PC-3 (cell line): ENCODE results near the gene BCKDHA. TPM values are rescaled to one million over a fixed set of nuclear protein-coding genes. Genes with fewer than 3 reads are reported as not detected.

Experiments
- ATAC-seq: fragments of 200-7000 bp; cut with Tn5 transposase; 2 replicates; pipeline ENCODE4 v1.9.1; 2020; ENCODE audit warnings: mild to moderate bottlenecking, moderate library complexity
- BruUV-seq: library from RNA; stranded (reverse); fragments of 400-500 nt; replicated peaks from 2 replicates; lab custom pipeline; 2021; lab: Mats Ljungman, UMichigan
- CTCF ChIA-PET: fragments of 300-600 bp; sonication (Branson Sonifier 250); formaldehyde crosslinking; loops from one replicate; lab custom pipeline; 2022; ENCODE audit warnings: antibody characterized with exemption; lab: Charles Lee
- POLR2A ChIA-PET: fragments of 300-600 bp; sonication (Branson Sonifier 250); formaldehyde crosslinking; loops from one replicate; lab custom pipeline; 2022; ENCODE audit warnings: antibody characterized with exemption; ENCODE audit not compliant: unreplicated experiment; lab: Charles Lee
- DNase-seq: peaks from one replicate; pipeline ENCODE4 v3.0.0-alpha.2; 2015
- H2AFZ ChIP-seq: fragments of 300-600 bp; sonication (generic); 2 replicates; pipeline ENCODE4 v1.6.0; 2016; ENCODE audit warnings: antibody characterized with exemption, low read length
- H3F3A ChIP-seq: fragments of 300-600 bp; sonication (generic); one replicate; pipeline ENCODE4 v1.6.0; 2017; ENCODE audit warnings: antibody characterized with exemption, low read length, control low read depth, mild to moderate bottlenecking; ENCODE audit not compliant: unreplicated experiment
- H3K27ac ChIP-seq: fragments of 300-600 bp; sonication (generic); 2 replicates; pipeline ENCODE4 v1.5.1; 2016; ENCODE audit warnings: mild to moderate bottlenecking, low read length
- H3K27me3 ChIP-seq: fragments of 300-600 bp; sonication (generic); 2 replicates; pipeline ENCODE4 v1.6.1; 2016; ENCODE audit warnings: low read length, mixed read lengths
- H3K36me3 ChIP-seq: fragments of 300-600 bp; sonication (generic); 2 replicates; pipeline ENCODE4 v1.6.1; 2016; ENCODE audit warnings: low read depth, mixed run types, low read length, mixed read lengths
- H3K4me1 ChIP-seq: fragments of 300-600 bp; sonication (generic); 2 replicates; pipeline ENCODE4 v1.5.1; 2016; ENCODE audit warnings: low read length; ENCODE audit not compliant: insufficient read depth
- H3K4me2 ChIP-seq: fragments of 300-600 bp; sonication (generic); 2 replicates; pipeline ENCODE4 v1.6.0; 2016; ENCODE audit warnings: low read length
- H3K4me3 ChIP-seq: fragments of 300-600 bp; sonication (generic); 2 replicates; pipeline ENCODE4 v1.5.1; 2016; ENCODE audit warnings: mild to moderate bottlenecking, low read length, mixed read lengths
- H3K79me2 ChIP-seq: fragments of 300-600 bp; sonication (generic); 2 replicates; pipeline ENCODE4 v1.6.1; 2017; ENCODE audit warnings: low read length, mixed read lengths
- H3K9ac ChIP-seq: fragments of 300-600 bp; sonication (generic); 2 replicates; pipeline ENCODE4 v1.6.0; 2016; ENCODE audit warnings: mild to moderate bottlenecking, low read length
- H3K9me2 ChIP-seq: fragments of 300-600 bp; sonication (generic); replicated peaks from 2 replicates; pipeline ENCODE4 v1.6.1; 2016; ENCODE audit warnings: mixed run types, low read length, mixed read lengths
- H3K9me3 ChIP-seq: fragments of 300-600 bp; sonication (generic); 2 replicates; pipeline ENCODE4 v1.6.1; 2016; ENCODE audit warnings: low read length, mixed read lengths
- H4K20me1 ChIP-seq: fragments of 300-600 bp; sonication (generic); 2 replicates; pipeline ENCODE4 v1.6.1; 2016; ENCODE audit warnings: low read length, mixed read lengths
- EZH2 ChIP-seq: fragments of 300-600 bp; sonication (generic); IDR thresholded peaks from one replicate; pipeline ENCODE4 v1.6.1; 2017; ENCODE audit warnings: antibody characterized with exemption, mild to moderate bottlenecking, low read length; ENCODE audit not compliant: unreplicated experiment
- EZH2phosphoT487 ChIP-seq: fragments of 300-600 bp; sonication (generic); IDR thresholded peaks from 2 replicates; pipeline ENCODE4 v1.6.1; 2018; ENCODE audit warnings: mild to moderate bottlenecking, antibody characterized with exemption, low read length, borderline replicate concordance
- intact Hi-C: fragments of 100-400 bp; cut with micrococcal nuclease; formaldehyde crosslinking; loops from 2 replicates; pipeline ENCODE4 v1.9.0; 2023
- total RNA-seq: library from RNA; depleted of rRNA; stranded (reverse); fragments of >200 nt; gene quantifications from 2 replicates; pipeline ENCODE4 v1.2.3, GENCODE V29; 2014
- TF ChIP-seq, protein P1 (sequence below): fragments of 300-600 bp; sonication (generic); conservative IDR thresholded peaks from 2 replicates; pipeline ENCODE4 v1.5.1; 2017; ENCODE audit warnings: antibody characterized with exemption, low read depth, mild to moderate bottlenecking, low read length

Gene BCKDHA
- total RNA-seq, 1 experiment from 2014 or later = 49.2 TPM

DNA sequence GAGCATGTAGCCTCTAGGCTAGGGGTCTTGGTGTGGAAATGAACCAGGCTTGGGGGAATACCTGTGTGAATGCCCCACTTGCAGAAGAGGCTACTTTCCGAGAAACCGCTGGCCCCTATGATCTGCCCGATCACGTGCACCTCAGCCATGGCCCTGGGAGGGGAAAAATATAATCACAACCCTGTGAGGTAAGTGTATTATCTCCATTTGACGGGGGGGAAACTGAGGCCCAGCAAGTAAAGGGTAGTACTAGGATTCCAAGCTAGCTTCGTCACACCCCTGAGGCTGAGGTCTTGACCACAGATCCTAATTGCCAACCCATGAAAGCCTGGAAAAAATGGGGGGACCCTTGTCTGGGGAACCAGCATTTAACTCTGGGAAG lies 34.3 kb upstream of the BCKDHA start:
- H2AFZ ChIP-seq = peak overlapping the region; percentile 95
- POLR2A ChIA-PET = interaction anchor here (0.6 to 0.7 kb wide), 5 partner anchors 8 to 1272 kb away, joined by 3 to 5 read pairs (median 3); partner anchors contain the start of gene HNRNPUL1
- H4K20me1 ChIP-seq = no peaks in the 10 kb centered on the region
- peak overlapping the region; percentile 98 for H3K4me2 ChIP-seq
- no peaks in the 10 kb centered on the region for H3K9me2 ChIP-seq
- no peaks in the 10 kb centered on the region for H3K9me3 ChIP-seq
- H3F3A ChIP-seq = no peaks in the 10 kb centered on the region
- peaks cover 30% of the 10 kb centered on the region for H3K4me1 ChIP-seq
- TF ChIP-seq, protein P1, sequence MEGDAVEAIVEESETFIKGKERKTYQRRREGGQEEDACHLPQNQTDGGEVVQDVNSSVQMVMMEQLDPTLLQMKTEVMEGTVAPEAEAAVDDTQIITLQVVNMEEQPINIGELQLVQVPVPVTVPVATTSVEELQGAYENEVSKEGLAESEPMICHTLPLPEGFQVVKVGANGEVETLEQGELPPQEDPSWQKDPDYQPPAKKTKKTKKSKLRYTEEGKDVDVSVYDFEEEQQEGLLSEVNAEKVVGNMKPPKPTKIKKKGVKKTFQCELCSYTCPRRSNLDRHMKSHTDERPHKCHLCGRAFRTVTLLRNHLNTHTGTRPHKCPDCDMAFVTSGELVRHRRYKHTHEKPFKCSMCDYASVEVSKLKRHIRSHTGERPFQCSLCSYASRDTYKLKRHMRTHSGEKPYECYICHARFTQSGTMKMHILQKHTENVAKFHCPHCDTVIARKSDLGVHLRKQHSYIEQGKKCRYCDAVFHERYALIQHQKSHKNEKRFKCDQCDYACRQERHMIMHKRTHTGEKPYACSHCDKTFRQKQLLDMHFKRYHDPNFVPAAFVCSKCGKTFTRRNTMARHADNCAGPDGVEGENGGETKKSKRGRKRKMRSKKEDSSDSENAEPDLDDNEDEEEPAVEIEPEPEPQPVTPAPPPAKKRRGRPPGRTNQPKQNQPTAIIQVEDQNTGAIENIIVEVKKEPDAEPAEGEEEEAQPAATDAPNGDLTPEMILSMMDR = no peak
- no peak for TF ChIP-seq EZH2phosphoT487
- no peak for TF ChIP-seq EZH2
- BruUV-seq = no TSS peak
- no peaks in the 10 kb centered on the region for H3K36me3 ChIP-seq
- peaks cover 15% of the 10 kb centered on the region for H3K79me2 ChIP-seq
- DNase-seq = no peak
- CTCF ChIA-PET = interaction anchor here (0.9 kb wide), 1 partner anchor 10 kb away, joined by 3 read pairs; the partner anchor contains the start of gene TGFB1
- H3K4me3 ChIP-seq = peak overlapping the region; percentile 86
- intact Hi-C loops = no loop called here
- ATAC-seq = no peak
- H3K9ac ChIP-seq = peak overlapping the region; percentile 90
- H3K27me3 ChIP-seq = no peaks in the 10 kb centered on the region
- no peak overlapping the region; the same call in 1 of the 2 replicates for H3K27ac ChIP-seq

DNA sequence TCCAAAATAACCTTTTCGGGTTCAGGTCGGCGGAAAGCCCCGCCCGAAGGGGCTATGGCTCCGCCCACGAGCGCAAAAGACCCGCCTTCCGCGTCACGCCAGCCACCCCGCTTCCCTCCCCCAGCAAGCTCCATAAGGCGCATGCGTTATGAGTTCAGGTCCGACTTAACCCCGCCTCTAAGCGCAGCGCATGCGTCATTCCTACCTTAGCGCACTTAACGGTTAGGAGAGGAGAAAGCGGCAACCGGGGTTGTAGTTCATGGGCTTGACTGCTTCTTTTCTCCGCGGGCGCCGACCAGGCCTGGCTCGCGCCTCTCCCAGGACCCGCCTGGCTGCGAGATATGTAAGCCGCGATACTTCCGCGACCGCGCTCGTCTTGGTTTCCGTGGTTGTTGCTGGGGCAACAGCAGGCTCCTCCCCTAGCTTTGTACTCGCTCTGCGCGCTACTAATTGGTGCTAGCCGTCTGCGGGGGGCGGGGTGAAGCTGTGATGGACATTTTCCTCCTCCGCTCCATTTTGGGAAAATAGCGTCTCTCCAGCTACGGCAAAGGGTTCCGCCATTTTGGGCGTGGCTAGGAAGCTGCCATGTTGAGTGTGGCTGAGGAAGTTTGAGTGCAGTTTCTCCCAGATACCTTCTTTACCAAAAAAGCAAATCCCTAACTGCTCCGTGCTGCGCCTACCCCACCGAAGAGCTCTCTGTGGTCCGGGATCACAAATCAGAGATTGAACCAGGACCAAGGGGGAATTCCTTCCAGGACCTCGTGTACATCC lies 33.7 kb upstream of the BCKDHA start, which contains the start of gene B9D2:
B9D2 (minus strand) TSS at position 397 of the 771 bp plus-strand sequence. CDS start 630 bp downstream, outside the sequence.
- intact Hi-C loops = no loop called here
- ChIA-PET POLR2A (interaction anchor here (0.6 to 0.7 kb wide), 5 partner anchors 8 to 1273 kb away, joined by 3 to 5 read pairs (median 3); partner anchors contain the start of gene HNRNPUL1), CTCF (interaction anchor here (0.9 kb wide), 1 partner anchor 10 kb away, joined by 3 read pairs; the partner anchor contains the start of gene TGFB1)
- peak within 1 kb of the TSS; percentile 86 for H3K4me3 ChIP-seq
- H2AFZ ChIP-seq = peak within 1 kb of the TSS; percentile 95
- DNase-seq = peak; percentile 95
- H3K36me3 ChIP-seq = no peaks in the 10 kb centered on the region
- no peaks in the 10 kb centered on the region for H3F3A ChIP-seq
- H3K9me2 ChIP-seq = no peaks in the 10 kb centered on the region
- peaks cover 30% of the 10 kb centered on the region for H3K4me1 ChIP-seq
- H3K27me3 ChIP-seq = no peaks in the 10 kb centered on the region
- H3K9ac ChIP-seq = peak within 1 kb of the TSS; percentile 90
- BruUV-seq = TSS peak; percentile 88
- peak within 1 kb of the TSS; percentile 98 for H3K4me2 ChIP-seq
- H4K20me1 ChIP-seq = no peaks in the 10 kb centered on the region
- TF ChIP-seq EZH2 = no peak
- TF ChIP-seq, protein P1 = no peak
- no peak for TF ChIP-seq EZH2phosphoT487
- peak within 1 kb of the TSS; percentile 88 for H3K27ac ChIP-seq
- H3K9me3 ChIP-seq = no peaks in the 10 kb centered on the region
- peak; percentile 95 for ATAC-seq
- H3K79me2 ChIP-seq = peaks cover 15% of the 10 kb centered on the region
